ENCODE data around the gene SDK1.
"Not testable (repeated sequence)": the region's sequence is repeated elsewhere in the genome, so short reads cannot be mapped to it uniquely, and the experiment has no call there.

DNA sequence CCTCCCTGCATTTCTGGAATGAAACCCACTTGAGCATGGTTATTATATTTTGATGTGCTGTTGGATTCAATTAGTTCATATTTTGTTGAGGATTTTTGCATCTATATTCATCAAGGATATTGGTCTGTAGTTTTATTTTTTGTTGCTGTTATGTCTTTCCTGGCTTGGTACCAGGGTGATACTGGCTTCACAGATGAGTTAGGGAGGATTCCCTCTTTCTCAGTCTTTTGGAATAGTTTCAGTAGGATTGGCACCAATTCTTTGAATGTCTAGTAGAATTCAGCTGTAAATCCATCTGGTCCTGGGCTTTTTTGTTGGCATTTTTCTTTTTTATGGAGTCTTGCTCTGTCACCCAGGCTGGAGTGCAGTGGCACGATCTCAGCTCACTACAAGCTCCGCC lies 405.0 kb downstream of the SDK1 start:
- TF ChIP-seq POLR2A (IDR thresholded peaks at IDR 0.05) = not testable (repeated sequence)
- TF ChIP-seq, protein P1, sequence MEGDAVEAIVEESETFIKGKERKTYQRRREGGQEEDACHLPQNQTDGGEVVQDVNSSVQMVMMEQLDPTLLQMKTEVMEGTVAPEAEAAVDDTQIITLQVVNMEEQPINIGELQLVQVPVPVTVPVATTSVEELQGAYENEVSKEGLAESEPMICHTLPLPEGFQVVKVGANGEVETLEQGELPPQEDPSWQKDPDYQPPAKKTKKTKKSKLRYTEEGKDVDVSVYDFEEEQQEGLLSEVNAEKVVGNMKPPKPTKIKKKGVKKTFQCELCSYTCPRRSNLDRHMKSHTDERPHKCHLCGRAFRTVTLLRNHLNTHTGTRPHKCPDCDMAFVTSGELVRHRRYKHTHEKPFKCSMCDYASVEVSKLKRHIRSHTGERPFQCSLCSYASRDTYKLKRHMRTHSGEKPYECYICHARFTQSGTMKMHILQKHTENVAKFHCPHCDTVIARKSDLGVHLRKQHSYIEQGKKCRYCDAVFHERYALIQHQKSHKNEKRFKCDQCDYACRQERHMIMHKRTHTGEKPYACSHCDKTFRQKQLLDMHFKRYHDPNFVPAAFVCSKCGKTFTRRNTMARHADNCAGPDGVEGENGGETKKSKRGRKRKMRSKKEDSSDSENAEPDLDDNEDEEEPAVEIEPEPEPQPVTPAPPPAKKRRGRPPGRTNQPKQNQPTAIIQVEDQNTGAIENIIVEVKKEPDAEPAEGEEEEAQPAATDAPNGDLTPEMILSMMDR (IDR thresholded peaks at IDR 0.05) = not testable (repeated sequence)
